Stimulated activated CD4-positive, alpha-beta T cell treated with anti-CD3 and anti-CD28 coated beads, TNF-alpha, amount 100 ng/mL, for 24 hours (primary cell): Measurements from ENCODE around the gene ANKS1B.
"Not testable (repeated sequence)": the region's sequence is repeated elsewhere in the genome, so short reads cannot be mapped to it uniquely, and the experiment has no call there.

ENCODE experiments used
- DNase-seq, 3 experiments: peaks; one replicate each; pipeline ENCODE4 v3.0.0-alpha.2; 2020; ENCODE audit warnings: low read depth in 3 of 3

ANKS1B gene

DNA sequence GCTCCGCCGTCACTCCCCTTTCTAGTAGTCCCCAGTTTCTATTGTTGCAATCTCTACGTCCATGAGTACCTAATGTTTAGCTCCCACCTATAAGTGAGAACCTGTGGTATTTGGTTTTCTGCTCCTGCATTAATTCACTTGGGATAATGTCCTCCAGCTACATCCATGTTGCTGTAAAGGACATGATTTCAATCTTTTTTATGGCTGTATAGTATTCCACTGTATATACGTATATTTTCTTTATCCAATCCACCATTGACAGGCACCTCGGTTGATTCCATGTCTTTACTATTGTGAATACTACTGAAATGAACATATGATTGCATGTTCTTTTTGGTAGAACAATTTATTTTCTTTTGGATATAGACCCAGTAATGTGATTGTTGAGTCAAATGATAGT, 114.7 kb downstream of the ANKS1B start:
- no peak for DNase-seq

DNA sequence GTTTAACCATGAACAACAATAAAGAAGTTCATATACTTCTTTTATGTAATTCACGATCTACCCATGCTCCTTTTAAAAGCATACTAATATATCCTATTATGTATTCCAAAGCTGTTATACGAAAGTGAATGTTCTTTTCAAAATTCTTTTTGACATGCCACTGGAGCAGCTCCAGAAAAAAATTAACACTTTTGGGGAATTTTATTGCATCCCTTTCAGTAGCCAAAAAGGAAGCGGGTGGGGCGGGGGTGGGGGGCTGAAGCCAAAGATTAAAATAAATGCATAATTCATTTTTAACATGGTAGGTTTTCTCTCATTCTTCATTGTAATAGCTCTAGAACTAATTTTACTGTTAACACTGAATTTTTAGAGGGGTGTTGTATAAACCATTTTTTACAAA, 123.0 kb downstream of the ANKS1B start:
- no peak for DNase-seq

DNA sequence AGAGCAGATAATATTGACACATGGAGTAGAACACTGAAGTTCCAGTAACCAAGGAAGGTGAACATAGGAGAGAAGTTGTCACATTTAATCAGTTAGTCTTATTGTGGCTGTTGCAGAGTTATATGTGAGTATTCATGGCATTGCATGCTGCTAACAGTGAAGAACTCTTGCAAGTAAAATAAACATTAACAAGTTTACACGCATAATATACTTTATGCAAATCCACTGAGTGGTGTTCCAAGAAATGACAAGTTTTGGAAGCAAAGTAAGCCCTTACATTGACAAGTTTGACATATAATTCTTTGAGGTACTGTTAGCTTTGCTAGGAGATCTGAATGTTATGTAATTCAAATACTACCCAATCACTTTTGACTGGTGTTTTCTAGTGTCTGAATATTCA, 125.6 kb downstream of the ANKS1B start:
- no peak for DNase-seq

DNA sequence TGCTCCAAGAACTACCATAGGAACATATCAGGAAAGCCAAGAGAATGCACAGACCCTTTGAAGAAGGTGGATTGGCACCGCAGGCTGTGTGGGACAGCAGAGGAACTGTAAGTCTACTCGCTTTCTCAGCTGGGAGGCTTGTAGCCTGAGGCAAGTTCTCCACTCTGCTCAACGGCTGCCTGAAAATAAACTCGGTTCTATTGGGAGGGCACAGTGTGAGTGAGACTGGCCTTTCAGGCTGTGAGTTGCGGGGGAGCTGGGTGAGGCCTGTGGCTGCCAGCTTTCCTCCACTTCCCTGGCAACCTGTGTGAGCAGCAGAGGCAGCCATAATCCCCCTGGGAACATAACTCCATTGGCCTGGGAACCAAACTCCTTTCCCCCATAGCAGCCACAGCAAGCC, 132.1 kb downstream of the ANKS1B start:
- DNase-seq, result no peak

DNA sequence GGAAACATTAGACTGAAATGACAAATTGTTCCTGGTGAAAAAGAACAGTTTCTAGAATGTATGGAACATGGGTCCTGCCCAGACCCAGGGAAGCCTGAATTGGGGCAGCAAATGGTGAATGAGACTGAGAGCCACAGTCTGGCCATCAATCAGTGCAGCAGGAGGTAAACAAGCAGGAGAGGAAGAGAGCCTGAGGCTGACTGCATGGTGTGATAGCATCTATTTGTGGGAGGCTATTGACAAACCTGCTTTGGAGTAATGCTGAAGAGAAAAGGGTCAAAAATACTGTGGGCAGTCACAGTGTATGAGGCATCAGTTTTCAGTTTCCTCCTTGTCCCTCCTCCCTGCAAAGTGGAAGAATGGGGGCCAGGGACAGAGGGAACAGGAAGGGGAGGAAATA, 136.8 kb downstream of the ANKS1B start:
- DNase-seq, result no peak

DNA sequence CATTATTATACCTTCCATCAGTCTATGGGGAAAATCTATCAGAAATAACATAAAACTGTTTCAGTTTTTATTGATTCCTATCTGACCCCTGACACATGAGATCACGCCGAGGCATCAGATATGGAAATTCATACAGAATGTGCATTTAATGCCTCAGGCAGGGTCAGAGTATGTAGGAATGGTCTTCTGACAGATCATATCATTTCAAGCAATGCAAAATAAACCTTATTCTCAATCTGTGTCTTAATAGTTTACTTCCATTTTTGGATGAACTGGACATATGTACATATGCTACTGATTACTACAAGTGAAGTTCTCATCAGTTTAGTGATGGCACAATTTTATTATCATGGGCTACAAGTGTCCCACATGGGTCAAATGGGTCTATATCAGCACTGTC, 150.0 kb downstream of the ANKS1B start:
- DNase-seq, result no peak

DNA sequence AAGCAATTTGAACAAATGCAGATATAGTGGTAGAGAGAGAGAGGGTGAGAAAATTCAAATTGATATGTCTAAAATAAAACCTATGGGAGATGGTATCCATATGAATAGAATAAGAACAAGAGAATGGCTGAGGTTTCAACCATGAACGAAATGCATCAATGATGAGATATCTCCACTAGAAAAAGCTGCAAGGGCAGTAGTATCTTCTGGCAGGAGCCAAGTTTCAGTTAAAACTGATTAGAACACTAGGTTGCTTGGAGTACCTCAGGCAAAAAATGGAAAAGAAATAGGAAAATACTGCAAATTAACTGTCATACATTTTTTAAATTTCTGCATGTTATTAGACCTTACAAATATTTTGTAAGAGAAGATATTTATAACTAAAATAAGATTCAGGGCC, 151.3 kb downstream of the ANKS1B start:
- DNase-seq, result no peak

DNA sequence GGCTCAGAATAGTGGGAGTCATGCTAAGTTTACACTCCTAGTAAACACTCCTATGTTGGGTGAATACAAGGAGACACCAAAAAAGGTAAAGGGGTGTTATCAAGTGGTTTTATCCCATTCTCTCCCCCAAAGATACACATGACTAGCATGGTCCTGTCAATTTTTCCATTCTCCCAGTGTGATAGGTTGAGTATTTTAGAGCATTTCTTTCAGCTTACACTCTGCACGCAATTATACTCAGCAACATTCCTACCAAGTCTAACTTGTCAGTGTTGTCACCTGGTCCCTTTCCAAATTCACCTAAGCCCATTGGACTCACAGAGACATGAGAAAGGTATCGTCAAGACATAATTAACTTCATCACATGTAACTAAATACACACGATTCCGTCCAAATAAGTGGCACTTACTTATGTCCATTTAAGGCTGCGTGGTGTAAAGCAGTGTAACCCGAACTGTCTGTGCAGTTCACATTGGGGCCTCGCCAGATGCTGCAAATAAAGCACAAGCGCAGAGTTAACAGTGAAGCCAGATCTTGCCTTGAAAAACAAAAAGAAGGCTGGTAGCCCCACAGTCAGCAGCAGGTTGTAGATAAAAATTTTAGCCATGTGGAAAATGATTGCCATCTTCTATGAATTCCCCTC, 159.7 kb downstream of the ANKS1B start:
- no peak for DNase-seq

DNA sequence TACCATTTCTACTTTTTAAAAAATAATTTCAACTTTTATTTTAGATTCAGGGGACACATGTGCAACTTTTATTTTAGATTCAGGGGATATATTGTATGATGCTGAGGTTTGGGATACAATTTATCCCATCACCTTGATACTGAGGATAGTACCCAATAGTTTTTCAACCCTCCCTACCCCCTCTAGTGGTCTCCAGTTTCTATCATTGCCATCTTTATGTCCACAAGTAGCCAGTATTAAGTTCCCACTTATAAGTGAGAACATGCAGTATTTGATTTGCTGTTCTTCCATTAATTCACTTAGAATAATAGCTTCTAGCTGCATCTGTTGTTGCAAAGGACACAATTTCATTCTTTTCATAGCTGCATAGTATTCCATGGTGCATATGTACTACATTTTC, 162.5 kb downstream of the ANKS1B start:
- no peak for DNase-seq

DNA sequence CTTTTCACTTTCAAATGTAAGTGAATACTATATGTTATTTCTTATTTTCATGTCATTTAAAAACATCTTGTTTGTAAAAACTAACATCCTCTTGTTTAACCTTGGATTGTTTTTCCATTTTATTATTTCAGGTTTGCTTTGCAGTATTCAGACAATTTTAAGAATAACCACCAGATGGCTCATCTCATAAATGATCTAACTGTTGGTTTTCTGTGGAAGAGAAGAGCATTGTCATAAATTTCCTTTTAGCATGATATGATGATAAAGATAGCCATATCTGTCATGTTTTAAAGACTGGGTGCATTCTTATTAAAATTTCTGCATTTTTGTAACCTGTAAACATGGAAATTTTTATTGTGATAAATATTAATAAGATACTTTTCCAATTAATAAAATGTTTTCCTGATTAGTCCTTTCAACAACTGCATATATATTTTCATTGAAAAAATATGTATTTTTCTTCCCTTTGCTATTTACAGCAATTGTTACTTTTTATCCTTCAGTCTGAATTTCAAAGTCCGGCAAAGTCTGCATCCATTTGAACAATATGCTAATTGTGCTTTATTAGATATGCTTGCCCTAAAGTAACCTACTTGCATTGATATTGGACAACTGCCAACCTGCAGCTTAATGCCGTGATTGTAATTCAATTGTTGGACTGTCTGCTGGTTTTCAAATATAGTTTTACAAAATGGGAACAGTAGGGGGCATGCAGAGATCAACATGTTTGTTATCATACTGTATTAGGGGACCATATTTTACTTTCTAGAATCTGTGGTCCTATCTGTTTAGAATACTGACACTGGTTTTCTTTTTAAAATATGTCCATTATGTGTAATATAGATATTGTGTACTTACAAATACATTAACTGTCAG, 173.8 kb downstream of the ANKS1B start:
- DNase-seq, result no peak

DNA sequence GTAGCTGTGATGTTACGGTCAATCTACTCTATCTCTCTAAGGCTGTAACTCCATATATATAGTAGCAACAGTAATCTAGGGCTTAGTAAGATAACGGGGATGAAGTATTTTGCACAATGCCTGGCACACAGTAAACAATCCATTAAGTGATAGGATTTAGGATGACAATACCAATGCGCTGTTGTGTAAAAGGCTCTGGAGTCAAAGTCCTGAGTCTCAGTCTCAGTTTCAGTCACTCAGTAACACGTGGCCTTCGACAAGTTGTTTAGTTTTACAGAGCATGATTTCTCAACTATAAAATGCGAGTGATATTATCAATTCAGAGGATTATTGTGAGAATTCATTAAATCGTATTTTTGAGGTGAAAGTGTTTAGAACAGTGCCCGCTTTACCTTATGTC, 174.8 kb downstream of the ANKS1B start:
- no peak for DNase-seq

DNA sequence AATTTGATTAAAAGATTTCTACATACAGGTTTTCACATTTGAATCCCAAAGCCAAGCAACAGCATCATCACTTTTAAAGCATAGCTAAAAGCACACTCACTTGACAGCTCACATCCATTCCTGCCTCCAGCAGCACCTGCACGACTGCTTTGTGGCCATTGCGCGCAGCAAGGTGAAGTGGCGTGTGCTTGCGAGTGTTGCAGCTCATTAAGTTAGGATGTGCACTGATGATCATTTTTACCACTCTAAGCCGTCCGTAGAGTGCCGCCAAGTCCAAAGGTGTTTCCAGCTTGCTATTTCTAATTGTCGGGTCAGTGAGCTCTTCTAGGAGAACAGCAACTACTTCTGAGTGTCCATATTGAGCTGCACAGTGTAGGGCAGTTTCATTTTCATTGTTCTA, 178.4 kb downstream of the ANKS1B start:
- no peak for DNase-seq

DNA sequence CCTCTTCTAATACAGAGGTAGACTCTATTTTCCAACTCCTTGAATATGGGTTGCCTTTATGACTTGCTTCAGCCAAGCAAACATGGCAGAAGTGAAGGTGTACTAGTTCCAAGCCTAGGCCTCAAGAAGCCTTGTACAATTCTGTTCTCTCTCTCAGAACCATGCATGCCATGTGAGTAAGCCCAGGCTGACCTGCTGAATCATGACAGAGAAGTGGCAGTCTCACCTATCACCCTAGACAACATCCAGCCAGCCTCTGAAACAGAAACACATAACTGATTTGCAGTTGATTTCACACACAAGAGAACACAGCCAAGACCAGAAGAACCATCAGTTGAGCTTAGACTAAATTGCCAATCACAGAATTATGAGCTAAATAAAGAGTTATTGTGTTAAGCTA, 180.0 kb downstream of the ANKS1B start:
- no peak for DNase-seq

DNA sequence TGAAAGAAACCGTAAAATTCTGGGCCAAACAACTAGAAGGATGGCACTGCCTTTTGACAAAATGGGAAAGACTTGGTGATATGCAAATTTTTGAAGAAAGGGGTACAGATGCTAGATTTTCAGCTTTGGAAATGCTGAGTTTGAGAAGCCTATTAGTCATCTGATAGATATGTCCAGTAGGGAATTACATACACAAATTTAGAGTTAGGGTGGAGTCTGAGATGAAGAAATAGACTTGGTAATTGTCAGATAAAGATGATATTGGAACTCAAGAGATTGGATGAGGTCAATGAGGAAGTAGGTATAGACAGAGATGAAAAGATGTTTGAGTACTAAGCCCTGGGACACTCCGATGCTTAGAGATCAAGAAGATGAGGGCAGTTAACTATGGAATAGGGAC, 184.1 kb downstream of the ANKS1B start:
- DNase-seq, result no peak

DNA sequence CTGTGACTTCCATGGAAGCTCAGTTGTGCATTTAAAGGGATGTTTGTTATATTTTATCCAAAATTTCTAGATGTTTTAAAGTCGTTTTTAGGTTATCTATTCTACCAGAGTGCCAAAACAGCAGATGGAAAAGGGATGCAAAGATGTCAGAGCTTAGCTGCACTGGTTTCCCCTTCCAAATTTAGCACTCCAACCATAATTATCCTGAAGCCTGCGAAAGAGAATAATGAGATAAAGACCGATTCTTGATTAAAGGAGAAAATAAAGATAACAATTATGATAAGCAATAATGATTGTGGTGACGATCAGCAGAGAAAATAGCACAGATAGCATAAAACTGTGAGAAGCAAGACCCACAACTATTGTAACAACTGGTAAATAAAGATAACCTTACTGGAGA, 186.8 kb downstream of the ANKS1B start:
- not testable (repeated sequence) for DNase-seq

DNA sequence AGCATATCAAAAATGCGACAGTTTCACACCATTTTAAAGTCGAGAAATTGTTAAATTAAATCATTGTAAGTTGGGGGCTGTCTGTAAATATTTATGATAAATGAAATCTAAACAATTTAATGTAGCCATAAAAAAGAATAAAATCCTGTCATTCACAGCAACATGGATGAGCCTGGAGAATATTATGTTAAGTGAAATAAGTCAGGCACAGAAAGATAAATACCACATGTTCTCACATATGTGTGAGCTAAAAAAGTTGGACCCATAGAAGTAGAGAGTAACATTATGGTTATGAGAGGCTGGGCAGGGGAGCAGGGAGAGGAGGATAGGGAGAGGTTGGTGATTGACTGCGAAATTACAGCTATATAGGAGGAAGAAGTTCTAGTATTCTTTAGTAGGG, 201.3 kb downstream of the ANKS1B start:
- DNase-seq, result no peak

DNA sequence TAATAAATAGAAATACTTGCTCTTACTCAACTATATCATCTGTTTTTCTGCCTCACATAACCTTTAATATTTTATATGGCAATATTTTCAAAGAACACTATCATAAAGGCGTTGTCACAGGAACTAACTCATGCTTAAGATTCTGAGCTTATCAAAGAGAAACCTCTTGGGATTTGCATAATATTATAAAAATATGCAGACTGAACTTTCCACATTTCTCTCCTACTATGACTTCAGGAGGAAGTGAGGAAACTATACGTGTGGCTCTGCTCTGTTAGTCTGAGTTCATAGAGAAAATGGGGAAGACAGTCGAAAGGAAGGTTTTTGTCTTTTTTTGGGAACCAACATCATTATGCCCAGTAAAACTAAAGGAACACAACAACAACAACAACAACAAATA, 212.5 kb downstream of the ANKS1B start:
- DNase-seq, result no peak

DNA sequence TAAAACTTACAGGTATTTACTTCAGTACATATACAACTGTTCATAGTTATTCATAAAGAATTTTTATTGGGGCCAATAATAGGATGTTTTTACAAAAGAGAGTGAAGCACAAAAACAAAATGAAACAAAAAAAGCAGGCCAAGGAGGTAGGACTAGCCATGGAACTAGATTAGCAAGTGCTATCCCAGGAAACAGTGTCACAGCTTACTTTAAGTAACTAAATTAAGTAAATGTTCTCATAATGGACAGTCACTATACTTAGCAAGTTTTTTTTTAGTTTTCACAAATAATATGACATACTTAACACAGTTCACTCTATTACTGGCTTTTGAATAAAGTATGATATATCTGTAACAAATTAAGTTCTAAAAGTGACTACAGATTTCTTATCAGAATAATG, 213.1 kb downstream of the ANKS1B start:
- no peak for DNase-seq

DNA sequence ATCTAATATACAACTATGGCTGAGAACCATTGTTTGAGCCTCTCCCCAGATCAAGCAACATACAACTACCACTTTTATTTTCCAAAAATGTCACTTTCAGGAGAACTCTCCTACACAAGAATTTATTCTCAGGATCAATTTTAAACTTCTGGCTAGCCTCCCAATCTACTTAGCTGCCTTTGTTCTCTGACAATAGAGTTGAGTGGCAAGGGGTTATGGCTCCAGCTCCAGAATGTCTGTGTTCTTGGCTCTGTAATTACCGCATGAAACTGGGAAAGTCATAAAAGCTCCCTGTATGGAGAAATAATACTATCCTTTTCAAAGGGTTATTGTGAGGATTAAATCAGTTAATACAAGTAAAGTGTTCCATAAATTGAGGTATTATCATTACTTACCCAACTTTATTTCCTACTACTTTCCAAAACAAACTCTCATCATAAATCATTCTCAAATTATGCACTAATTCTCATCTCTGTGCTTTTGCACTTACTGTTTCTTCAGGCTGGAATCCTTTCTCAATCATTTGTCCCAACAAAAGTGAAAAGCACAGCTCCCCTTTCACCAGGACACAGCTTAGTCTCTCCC, 215.2 kb downstream of the ANKS1B start:
- DNase-seq, result no peak

DNA sequence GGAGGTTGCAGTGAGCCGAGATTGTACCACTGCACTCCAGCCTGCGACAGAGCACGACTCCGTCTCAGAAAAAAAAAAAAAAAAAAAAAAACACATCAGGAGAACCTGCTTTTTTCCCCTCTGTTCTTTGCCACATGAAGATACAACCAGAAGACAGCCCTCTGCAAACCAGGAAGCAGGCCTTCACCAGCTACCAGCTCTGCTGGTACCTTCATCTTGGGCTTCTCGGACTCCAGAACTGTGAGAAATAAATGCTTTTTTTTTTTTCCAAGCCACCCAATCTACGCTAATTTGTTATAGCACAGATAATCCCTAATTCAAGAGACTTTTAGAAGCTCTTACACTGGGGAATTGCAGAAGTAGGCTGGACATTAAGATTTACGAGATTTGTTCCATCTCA, 216.0 kb downstream of the ANKS1B start:
- DNase-seq, result no peak

DNA sequence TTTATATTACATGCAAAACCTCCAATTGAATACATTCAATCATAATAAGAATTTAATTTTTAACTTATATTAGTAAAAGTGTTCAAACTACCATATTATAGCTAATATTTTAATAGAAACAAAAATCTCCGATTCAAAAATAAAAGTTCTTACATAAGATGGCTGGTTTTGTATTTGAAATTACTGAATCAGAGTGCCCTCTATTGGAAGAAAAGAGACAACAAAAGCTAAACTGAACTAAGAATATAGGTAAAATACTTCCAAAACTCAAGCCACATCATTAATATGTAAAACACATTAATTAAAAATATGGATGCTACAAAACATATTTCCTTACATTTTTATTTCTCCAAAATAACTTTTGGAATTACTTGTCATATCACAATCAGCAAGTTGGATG, 216.9 kb downstream of the ANKS1B start:
- DNase-seq, result no peak

DNA sequence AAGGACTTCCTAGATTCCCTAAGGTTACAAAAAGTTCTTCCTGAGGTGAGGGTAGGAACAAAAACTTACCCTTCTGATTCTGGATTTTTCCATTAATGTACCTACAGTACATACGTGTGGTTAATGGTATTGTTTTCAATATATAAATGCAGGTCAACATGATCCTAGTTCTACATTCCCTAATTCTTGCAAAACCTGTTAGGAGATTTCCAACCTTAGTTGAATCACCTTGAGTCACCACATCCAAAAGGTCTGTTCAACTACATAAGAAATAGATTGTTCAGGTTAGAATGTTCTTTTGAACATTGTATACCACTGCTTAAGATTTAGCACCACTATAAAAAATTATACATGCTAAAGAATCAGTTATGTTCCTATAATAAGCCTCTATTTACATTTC, 218.3 kb downstream of the ANKS1B start:
- no peak for DNase-seq

DNA sequence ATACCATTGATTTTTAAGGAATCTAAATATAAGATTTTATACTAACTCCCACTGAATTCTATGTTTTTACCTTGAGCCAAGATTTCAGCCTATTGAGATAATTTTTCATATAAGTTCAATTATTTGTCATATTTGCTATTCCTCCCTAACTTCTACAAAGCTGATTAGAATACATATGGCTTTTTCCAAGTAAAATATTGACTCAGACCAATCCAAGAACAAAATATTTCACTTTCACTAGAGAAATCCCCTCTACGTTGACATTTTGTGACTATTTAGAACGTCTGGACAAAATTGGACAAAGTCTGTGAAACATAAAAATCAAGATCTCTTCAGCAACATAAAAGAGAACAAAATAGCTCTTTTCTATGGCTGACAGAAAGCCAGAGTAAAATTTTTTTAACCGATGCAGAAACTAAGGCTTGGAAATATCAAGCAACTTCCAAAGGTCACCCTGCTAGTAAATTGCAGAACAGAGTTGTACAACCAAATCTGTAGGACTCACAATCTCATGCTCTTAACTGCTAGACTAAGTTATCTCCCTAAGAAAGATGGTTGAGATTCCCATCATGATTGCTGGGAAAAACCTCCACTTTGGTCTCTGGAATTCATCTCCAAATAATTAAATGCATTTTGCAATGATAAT, 219.1 kb downstream of the ANKS1B start:
- no peak for DNase-seq
